ENCODE results near the gene CPNE4.

CPNE4 gene

DNA sequence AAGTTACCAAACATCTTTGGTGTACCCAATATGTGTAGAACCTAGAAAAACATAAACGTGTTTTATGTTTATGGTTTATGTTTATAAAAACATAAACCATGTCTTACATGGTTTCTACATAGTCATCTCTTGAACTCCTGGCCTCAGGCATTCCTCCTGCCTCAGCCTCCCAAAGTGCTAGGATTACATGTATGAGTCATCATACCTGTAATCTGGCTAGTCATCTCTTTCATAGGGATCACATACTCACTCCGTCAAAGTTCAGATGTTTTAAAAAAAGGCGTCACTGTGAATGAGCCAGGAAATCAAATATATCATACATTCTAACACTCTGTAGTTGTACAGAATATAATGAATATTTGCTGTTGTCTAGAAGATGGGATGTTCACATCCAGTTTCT is 178.6 kb downstream of the CPNE4 start:
- no peak for DNase-seq

DNA sequence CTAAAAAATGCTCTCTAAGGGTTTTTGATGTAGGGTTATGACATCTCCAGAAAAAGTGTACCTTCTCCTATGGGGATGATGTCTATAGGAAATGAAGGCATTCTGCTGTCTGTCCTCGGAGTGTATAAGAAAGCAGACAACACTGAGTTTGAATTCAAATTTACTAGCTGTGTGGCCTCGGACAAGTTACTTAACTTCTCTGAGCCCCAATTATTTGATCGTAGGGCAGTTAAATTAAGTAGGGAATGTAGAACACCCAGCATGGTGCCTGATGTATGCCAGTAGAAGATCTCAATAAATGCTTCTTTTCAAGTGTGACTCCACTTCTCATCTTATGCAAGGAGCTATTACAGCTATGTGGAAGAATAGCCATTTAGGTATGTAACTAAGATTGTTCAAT is 184.6 kb downstream of the CPNE4 start:
- no peak for DNase-seq

DNA sequence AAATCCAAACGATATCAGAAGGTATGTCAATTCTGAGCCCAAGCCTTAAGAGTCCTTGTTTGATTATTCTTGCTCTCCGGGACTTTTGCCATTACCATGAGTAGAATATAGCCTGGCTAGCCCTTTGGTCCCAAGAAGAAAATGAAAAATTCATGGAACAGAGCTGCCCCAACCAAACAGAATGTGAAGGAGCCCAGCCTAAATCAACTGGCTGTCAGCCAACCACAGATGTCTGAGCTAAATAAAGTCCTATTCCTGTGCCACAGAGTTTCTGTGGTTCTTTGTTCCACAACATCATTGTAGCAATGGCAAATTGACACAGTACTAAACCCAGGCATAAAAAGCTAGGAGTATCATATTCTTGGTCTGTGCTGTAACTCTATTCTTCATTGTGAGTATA is 185.2 kb downstream of the CPNE4 start:
- no peak for DNase-seq

DNA sequence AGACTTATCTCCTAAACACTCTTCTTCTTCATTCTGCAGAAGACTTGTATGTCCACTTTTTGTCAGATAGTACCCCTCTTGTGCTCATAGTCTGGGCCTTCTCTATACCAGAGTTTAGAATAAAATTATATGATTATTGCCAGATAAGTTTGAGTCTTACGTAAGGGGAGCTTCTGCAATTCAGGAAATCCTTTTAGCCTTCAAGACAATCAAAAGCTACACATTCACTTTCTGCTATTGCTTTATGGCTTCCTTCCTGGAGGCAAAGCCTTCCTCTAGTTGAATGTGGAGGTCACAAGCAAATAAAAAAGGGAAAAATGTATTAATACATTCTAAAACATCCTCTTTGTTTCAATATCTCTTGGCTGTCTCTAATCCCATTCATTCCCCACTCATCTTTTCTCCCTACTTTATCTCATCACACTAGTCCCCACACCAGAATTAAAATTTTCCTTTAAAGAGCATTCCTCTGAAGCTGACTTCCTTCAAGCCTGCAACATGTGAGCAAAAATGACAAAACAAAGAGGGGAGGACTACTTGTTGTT is 186.8 kb downstream of the CPNE4 start:
- DNase-seq = no peak

DNA sequence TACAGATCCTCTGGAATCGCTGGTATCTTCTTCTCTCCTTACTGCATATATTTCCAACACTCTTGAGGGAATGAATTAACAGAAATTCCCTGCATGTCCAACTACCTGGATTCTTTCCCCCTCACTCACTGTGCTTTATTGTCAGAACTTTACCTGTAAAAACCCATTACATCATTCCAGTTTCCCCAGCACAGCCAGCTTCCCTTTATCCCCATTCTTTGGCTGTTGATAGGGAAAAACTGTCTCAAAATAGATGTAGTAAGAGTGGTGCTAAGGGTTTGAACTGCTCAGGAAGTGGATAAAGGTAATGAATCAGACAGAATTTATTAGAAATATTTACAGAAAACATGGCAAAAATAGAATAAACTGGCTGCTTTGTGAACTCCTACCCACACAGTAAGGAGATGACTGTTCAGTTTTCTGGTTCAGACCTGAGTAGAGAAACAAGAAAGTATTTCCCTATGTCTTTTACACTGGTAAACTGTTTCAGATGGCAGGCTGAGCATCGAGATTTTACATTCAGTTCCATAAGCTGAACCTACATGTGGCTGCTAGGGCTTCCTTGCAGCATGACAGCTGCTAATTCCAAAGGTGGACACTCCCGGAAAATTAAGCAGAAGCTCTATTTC is 188.4 kb downstream of the CPNE4 start:
- DNase-seq = no peak

DNA sequence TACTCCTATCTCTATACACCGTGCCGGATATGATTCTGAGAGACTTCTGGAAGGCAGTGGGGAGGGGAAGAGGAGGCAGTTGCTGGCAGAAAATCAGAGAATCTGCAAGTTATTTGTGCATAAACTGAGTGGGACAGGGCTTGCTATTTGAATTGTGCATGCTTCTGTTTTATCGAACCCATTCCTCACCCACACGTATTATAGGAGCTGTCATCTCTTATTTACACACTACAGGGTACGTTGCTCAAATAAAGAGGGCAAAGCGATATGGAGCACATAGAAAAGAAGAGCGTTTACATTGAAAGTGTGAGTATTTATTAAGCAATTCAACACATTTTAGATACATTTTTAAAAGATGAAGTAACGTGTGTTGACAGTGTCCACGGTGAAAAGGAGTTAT is 191.6 kb downstream of the CPNE4 start:
- no peak for DNase-seq

DNA sequence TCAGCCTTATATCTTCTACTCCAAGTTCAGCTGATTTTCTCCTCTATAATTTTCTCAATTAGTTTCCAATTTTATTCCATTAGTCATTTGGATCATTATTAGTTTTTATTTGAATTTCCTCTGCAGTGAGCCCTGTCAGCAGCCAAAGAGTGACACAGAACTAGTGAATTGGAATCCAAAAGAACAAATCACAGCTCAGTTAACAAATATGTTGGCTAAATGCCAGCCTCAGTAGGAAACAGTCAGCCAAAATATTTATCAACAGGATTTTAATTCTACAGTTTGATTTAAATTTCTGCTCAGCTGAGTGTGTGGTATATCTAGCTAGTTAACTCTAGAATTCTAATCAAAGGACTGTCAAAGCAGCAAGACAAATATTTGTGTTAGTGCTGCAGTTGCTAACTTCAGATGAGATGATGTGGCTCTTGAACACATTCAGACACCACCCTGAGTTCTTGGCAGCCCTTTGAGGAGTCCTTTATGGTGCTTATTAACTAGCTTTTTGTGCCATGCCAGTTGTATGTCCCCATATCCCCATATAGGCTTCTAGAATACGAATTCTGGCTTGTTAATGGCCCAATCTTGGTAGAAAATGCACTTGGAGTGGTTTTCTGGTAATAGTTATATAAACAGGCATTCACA is 194.5 kb downstream of the CPNE4 start:
- DNase-seq = no peak

DNA sequence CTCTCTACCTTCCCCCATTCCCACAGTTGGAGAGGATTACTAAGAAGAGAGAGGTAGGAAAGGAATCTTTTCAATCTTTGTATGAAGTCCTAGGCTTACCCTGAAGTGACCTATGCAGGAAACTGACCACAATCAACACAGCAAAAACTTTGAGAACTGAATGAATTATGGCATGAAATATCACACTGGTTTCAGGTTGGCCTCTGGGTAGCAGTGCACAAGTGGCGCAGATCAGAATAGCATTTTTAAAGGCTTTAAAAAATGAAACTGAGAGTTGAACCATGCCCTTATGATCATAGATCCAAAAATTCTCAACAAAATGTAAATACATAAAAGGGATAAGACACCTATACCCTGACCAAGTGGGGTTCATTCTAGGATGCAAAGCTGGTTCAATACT is 198.9 kb downstream of the CPNE4 start:
- no peak for DNase-seq

DNA sequence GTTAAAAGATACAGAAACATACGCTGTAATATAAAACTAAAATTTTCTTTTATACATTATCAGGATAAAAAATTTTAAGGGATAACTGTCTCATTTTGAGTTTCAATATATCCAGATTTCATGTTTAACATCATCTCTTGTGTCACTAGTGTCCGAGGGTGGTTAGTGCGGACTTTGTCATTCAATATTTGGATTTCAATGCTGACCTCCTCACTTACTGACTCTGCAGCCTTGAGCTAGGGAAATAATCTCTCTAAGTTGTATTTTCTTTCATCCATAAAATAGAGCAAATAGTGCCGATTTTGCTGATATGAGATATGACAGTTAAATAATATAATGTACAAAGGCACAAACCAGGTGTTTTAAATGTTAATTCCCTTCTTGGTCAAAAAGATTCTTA is 203.2 kb downstream of the CPNE4 start:
- DNase-seq = no peak

DNA sequence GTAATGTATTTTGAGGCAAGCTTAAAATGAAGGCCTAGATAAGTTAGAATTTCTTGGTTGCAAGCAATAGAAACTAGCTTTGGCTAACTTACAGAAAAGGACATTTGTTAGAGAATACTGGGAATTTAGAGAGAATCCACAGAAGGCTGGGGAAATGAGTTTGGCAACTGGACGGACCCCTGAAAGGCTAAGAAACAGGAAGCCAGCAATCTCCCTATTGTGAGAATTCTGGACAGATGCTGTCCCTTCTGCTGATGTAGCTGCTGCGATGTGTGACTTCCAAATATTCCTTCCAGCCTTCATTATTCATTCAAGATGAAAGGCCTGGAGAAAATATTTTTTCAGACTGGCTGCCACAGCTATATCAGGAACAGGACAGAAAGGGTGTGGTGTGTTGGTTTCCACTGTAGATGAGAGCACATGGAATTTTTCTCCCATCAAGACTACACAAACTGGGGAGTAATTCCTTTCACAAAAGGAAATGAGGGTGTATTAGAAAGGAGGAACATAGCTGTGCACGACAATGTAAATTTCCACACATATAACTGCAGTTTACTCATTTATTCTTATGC is 213.5 kb downstream of the CPNE4 start:
- DNase-seq = no peak

DNA sequence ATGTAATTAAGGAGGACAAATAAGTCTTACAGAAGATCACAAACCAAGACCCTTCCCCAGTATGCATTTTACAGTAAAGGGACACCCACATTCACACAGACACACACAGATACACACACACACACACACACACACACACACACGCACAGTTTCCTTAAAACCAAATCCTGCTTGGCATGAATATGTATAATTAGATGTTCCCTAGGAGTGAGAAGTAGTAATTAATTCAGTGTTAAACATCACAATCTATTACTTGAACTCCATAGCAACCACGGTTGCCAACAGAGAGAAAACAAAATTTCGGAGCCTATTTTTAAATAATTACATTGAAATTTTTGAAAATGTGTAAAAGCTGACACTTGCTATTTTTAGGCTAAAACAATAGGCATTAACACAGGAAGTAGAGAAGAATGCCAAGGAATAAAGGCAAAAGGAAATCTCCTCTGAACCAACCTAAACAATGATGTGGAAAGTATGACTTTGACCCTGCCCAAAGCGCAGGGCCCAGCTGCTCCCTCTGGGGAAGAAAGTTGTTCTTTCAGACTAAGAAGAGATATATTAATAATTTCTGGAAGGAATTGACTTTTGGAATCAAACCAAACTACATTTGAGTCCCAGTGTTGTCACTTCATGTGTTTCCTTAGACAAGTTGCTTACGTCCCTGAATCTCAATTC is 215.3 kb downstream of the CPNE4 start:
- no peak for DNase-seq

DNA sequence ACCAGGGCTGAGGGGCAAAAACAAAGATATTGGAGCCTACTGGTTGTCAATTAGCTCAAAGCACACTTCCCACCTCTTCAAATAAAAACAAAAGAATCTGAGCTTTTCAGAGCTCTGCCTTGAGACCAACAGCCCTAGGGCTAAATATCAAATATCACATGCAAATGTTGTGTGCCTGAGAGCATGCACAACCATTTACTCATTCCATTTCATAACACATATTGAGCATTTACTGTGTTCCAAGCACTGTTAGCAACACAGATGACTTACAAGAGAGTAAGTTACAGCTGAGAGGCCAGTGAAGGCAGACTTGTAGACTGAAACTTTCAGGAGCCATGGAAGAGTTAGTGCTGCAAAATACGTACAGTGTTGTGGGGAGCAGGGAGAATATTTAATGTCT is 222.4 kb downstream of the CPNE4 start:
- no peak for DNase-seq

DNA sequence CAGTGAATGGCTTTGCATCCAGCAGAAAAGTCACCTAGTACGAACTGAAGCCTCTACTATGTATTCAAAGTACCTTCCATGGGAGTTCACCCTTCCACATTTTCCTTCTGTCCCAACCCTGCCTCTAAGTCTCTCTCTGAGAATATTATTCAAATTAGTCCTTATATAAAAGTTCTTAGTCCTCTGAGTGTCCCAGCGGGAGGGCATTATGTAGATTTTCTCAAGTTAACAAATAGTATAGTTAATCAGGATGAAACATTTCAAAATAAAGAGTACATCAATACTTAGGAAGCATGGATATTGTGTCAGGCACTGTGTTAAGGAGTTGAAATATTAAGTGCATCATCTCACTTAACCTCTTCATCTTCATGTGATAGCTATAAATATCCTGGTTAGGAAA is 223.3 kb downstream of the CPNE4 start:
- DNase-seq = no peak

DNA sequence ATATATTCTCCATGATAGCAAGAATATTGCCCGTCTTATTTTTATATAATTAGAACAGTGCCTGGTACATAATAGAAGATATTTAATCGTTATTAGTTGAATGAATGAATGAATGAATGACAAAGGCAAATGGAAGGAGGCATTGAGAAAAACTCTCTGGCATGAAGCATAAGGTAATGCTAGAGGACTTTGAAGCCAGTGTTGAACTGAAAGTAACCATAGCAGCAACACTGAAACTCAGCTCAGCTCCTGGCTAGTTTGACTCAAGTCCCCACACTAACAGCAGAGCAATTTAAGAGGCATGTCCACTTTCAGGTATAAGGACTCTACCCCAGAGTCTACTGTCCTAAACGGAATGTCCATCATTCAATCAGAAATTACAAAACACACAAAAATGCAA is 227.0 kb downstream of the CPNE4 start:
- DNase-seq = no peak

DNA sequence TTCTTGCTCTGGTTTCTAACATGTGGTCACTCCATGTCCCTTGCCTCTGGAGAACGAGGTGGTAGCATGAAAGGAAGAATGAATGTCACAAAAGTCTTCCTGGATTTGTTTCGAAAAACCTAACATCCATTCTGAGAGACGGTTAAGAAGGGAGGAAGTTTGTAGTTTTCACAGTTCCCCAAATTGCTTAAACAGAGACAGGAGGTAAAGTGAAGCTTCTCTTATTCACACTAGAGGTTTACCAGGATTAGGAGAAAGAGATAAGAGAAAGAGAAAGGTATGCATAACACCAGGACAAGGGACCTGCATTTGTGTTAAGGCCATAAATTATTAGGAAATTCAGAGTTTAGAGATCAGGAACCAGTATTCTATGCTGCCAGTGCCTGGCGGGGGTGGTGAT is 228.1 kb downstream of the CPNE4 start:
- DNase-seq = no peak

DNA sequence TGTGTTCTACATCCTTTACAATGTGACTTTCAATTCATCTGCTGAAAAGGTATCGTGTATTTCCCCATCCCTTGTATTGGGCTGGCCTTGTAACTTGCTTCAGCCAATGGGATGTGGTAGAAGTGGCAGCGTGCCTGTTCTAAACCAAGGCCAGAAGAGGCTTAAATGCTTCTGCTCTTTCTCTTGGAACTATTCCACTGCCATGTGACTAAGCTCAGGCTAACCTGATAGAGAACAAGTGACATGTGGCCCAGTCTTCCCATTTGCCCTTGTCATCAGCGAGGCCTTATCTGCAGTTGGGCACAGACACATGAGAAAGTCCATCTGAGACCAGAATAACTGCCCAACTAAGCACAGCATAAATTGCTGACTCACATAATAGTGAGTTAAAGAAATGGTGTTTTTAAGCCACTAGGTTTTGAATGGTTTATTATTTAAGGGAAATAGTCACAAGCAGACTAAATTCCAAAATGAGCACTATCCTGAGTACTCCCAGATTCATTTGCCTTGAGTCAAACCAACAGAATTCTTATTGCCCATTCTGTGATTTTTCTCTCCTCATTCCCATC is 230.2 kb downstream of the CPNE4 start:
- DNase-seq = no peak

DNA sequence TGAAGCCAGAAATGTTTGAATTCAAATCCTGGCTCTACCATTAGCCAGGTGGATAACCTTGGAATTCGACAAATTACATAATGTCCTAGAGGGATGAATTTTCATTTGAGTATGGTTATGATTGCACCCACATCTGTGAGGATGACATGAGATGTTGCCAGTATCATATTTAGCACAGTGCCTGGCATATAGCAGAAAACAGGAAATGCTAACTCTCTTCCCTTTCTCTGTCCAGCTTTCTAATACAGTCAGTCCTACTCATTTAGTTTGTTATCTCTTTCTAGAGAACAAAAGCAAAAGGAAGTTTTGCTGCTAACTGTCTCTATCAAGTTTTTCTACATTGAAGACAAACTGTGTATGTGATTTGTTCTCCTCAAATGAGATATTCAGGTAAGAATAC is 231.7 kb downstream of the CPNE4 start:
- no peak for DNase-seq

DNA sequence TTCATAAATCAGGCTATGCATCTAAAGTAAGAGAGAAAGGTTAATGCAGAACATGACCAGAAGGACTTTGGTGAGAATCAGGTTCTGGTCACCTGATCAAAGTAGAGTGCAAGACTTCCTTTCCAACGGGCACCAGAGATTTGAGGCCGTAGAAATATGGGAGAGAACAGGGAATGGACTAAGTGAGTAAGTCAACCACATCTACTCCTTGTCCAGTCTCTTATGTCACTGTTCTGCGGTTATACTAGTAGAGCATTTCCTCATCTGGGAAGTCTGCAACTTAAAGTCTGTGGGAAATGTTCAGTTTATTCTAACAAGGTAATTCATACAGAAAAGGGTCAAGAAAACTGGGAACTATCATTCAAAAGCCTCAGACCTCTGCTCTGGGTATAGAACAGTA is 232.8 kb downstream of the CPNE4 start:
- DNase-seq = no peak

DNA sequence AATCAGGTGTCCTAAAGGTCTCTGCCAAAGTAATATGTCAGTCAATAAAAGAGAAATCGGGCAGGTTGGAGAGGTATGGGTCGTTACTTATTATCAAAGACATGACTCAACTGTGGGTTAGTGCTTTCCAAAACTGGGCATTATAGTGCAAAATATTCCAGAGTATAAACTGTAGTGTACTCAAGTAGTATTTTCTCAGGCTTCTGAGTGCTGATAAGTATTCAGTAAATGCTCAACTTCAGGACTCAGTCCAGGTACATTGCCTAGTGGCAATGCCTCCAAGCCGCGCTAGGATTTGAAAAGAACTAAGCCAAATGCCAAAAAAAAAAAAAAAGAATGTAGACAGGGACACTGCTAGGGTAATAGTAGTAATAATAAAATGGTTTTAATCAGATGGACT is 233.2 kb downstream of the CPNE4 start:
- no peak for DNase-seq

DNA sequence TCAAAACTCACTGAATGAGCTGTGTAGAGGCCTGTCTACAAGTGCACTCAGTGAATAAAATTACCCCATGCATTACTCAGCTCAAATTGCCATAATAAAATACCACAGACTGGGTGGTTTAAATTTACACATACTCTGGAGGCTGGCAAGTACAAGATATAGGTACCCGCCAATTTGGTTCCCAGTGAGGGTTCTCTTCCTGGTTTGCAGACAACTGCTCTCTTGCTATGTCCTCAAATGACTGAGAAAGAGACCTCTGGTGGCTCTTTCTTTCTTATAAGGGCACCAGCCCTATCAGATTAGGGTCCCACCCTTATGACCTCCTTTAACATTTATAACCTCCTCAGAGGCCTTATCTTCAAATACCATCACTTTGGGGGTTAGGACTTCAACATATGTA is 237.0 kb downstream of the CPNE4 start:
- no peak for DNase-seq

DNA sequence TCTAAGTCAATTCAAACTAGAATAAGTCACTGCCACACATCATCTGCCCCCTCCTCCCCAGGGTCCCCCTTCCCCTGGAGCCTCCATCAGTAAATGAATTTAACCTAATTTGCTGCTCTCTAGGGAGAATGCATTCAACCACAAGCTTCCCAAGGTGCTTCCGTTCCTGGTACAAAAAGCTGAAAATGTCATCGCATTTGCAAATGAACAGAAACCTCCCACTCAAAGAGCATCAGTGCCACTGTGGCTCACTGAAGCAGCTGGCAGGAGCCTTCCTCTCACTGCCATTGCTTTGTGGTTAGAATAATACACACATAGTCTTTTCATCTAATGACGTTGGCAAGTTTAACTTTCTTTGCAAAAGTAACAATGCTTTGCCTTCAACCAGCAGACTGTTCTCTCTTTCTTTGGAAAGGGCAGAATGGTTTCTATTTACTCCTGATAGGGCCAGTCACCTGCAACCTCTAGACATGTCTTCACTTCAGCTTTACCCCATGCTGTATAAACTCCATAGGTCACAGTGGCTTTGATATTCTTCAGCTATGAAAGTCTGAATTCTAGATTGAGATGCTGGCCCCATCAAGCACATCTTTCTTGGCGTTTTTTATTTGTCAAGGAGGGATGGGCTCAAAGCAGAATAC is 238.1 kb downstream of the CPNE4 start:
- DNase-seq = no peak

DNA sequence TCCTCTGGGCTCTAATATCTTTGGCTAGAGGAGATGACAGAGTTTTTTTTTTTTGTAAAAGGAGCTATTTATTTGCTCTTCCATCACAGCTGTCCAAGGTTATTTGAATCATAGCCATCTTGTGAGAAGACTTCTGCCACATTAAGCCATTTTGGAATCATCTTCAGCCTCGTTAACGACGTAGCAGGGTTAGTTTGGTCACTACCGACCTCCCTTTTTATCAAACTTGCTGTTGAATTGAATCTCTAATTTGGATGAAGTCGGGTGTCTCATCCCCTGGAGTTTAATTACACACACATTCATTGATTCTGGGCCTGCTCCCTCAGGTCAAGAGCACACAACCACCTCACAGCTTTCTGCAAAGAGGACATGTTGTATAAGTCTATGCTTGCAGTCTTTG is 238.7 kb downstream of the CPNE4 start:
- no peak for DNase-seq

DNA sequence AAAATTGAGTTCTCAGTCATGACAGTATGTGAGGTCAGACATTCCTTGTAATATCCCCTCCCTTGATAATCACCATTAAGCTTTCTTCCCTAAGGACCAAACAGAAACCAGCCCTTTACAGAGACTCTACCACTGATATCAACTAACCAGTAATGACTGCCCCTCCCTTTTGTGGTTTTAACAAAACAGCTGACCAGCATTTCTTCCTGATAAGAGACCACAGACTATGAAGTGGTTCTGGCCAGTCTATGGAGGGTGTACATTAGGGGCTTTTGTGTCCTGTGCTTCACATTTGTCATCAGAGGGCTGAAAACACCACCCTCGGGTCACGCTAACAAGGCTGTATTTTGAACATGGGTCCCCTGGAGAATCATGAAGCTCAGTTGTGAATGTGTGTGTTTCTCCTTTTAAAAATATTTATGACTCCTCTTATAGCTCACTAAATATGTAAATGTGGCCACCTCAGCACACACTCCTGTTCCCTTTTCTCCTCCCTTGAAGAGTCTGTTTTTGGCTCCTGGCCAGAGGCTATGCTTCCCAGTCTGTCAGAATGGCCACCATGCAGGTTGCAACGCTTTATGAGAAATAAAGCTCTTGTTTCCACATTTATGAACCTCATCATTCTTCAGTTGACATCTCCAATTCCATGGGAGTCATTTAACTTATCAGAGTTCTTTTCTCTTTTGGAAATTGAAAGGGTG is 239.3 kb downstream of the CPNE4 start:
- DNase-seq = no peak

All from NK-92 treated with Interleukin-12 subunit alpha and Interleukin-12 subunit beta, amount 100 ng/mL, for 24 hours (cell line).